Measurements from ENCODE around the gene RAB6A.
"Not testable (repeated sequence)": the region's sequence is repeated elsewhere in the genome, so short reads cannot be mapped to it uniquely, and the experiment has no call there.

GRCh38 chr11:73750862-73751261 lies 10.0 kb downstream of the RAB6A start:
- TF ChIP-seq CTCF (IDR thresholded peaks at IDR 0.05; ENCODE audit: low read depth, low read length, poor library complexity, severe bottlenecking); EZH2phosphoT487 (IDR thresholded peaks at IDR 0.05; ENCODE audit: borderline replicate concordance, low read length): not testable (repeated sequence)
